H1 (cell line): ENCODE results near the gene RALA. TPM values are rescaled to one million over a fixed set of nuclear protein-coding genes. Genes with fewer than 3 reads are reported as not detected.

Experiments used
- CTCF ChIA-PET: fragments of 300-600 bp; sonication (Branson Sonifier 250); formaldehyde crosslinking; loops from one replicate; lab custom pipeline; 2021; ENCODE audit not compliant: partially characterized antibody; lab: Charles Lee
- POLR2A ChIA-PET: fragments of 300-600 bp; sonication (Branson Sonifier 250); formaldehyde crosslinking; loops from one replicate; lab custom pipeline; 2021; ENCODE audit warnings: inconsistent platforms; ENCODE audit not compliant: partially characterized antibody; lab: Charles Lee
- DNase-seq, 2 experiments: peaks; one replicate each; pipeline versions ENCODE4 v3.0.0 to v3.0.0-alpha.2; 2010 to 2022; ENCODE audit warnings: low spot score in 2 of 2, low read depth in 1 of 2, mixed read lengths in 1 of 2
- FAIRE-seq: peaks from 2 replicates; lab custom pipeline; 2011; peaks lifted over from hg19 to GRCh38; lab: Jason Lieb, UNC
- H2AFZ ChIP-seq: 2 replicates; pipeline ENCODE4 v1.8.1; 2012; ENCODE audit warnings: low read length, inconsistent platforms
- H2AK5ac ChIP-seq: 2 replicates; pipeline ENCODE4 v1.6.1; 2013; ENCODE audit warnings: low read depth, low read length
- H2BK120ac ChIP-seq: replicated peaks from 2 replicates; pipeline ENCODE3; 2013; ENCODE audit warnings: low read depth, low read length, inconsistent platforms
- H2BK12ac ChIP-seq: 2 replicates; pipeline ENCODE4 v1.6.1; 2013; ENCODE audit warnings: low read depth, low read length
- H2BK15ac ChIP-seq: 2 replicates; pipeline ENCODE4 v1.6.1; 2013; ENCODE audit warnings: low read length
- H2BK20ac ChIP-seq: 2 replicates; pipeline ENCODE4 v1.6.1; 2013; ENCODE audit warnings: low read length
- H2BK5ac ChIP-seq: 2 replicates; pipeline ENCODE4 v1.6.1; 2013; ENCODE audit warnings: low read depth, low read length
- H3K14ac ChIP-seq: 2 replicates; pipeline ENCODE4 v1.6.1; 2013; ENCODE audit warnings: inconsistent platforms; ENCODE audit not compliant: insufficient read length
- H3K18ac ChIP-seq: 2 replicates; pipeline ENCODE4 v1.6.1; 2013; ENCODE audit warnings: low read length; ENCODE audit errors: extremely low read depth
- H3K23ac ChIP-seq: 2 replicates; pipeline ENCODE4 v1.6.1; 2013; ENCODE audit warnings: inconsistent platforms; ENCODE audit not compliant: insufficient read length
- H3K23me2 ChIP-seq: 2 replicates; pipeline ENCODE4 v1.6.1; 2013; ENCODE audit warnings: low read depth, low read length
- H3K27ac ChIP-seq: 2 replicates; pipeline ENCODE4 v1.6.1; 2011; ENCODE audit warnings: low read depth, low read length, inconsistent platforms
- H3K27me3 ChIP-seq, 4 experiments: replicated peaks in 1 of 4; 1 replicate in 1 of 4; 2 replicates in 3 of 4; pipeline versions ENCODE4 v1.6.1 to v1.8.1; 2011 to 2013; ENCODE audit warnings: low read length in 3 of 4, mild to moderate bottlenecking in 3 of 4, inconsistent platforms in 2 of 4, mixed read lengths in 2 of 4, moderate library complexity in 1 of 4; ENCODE audit not compliant: control insufficient read depth in 3 of 4, insufficient read depth in 3 of 4; ENCODE audit errors: extremely low read depth in 1 of 4
- H3K36me3 ChIP-seq, 4 experiments: 2 replicates each; pipeline versions ENCODE4 v1.6.1 to v1.8.1; 2011 to 2013; ENCODE audit warnings: mild to moderate bottlenecking in 4 of 4, low read length in 3 of 4, moderate library complexity in 2 of 4, control low read depth in 1 of 4, inconsistent platforms in 1 of 4; ENCODE audit not compliant: insufficient read depth in 4 of 4, control insufficient read depth in 2 of 4
- H3K4ac ChIP-seq: replicated peaks from 2 replicates; pipeline ENCODE3; 2013; ENCODE audit warnings: low read length, low read depth, mixed read lengths, inconsistent platforms; ENCODE audit not compliant: insufficient read length
- H3K4me1 ChIP-seq, 4 experiments: replicated peaks in 1 of 4; 1 replicate in 1 of 4; 2 replicates in 3 of 4; pipeline versions ENCODE4 v1.6.1 to v1.8.1; 2011 to 2013; ENCODE audit warnings: low read length in 3 of 4, inconsistent platforms in 2 of 4, mixed read lengths in 1 of 4; ENCODE audit not compliant: insufficient read depth in 4 of 4, control insufficient read depth in 3 of 4
- H3K4me2 ChIP-seq, 2 experiments: 2 replicates each; pipeline versions ENCODE4 v1.6.1 to v1.8.1; 2011 to 2013; ENCODE audit warnings: low read depth in 2 of 2, low read length in 2 of 2, control low read depth in 1 of 2, inconsistent platforms in 1 of 2, mild to moderate bottlenecking in 1 of 2; ENCODE audit not compliant: insufficient read depth in 1 of 2
- H3K4me3 ChIP-seq, 4 experiments: fragments of 200-600, 300-600 bp in 1 of 4; sonication (generic), shearing (Covaris generic), sonication (Bioruptor Twin) in 1 of 4; 2 replicates each; pipeline versions ENCODE4 v1.5.1 to v1.8.1; 2011 to 2016; ENCODE audit warnings: low read length in 4 of 4, low read depth in 3 of 4, control low read depth in 2 of 4, inconsistent platforms in 2 of 4, mild to moderate bottlenecking in 2 of 4, mixed read lengths in 1 of 4, moderate library complexity in 1 of 4; ENCODE audit not compliant: insufficient read depth in 2 of 4; ENCODE audit errors: extremely low read depth in 1 of 4
- H3K56ac ChIP-seq: replicated peaks from 2 replicates; pipeline ENCODE3; 2013; ENCODE audit warnings: low read depth, mild to moderate bottlenecking, mixed read lengths, low read length, inconsistent platforms; ENCODE audit not compliant: insufficient read length
- H3K79me1 ChIP-seq: 2 replicates; pipeline ENCODE4 v1.6.1; 2013; ENCODE audit warnings: low read depth, low read length, control low read depth
- H3K79me2 ChIP-seq, 2 experiments: 2 replicates each; pipeline versions ENCODE4 v1.6.1 to v1.8.1; 2012 to 2013; ENCODE audit warnings: low read length in 2 of 2, mild to moderate bottlenecking in 2 of 2, inconsistent platforms in 1 of 2; ENCODE audit not compliant: insufficient read depth in 2 of 2, control insufficient read depth in 1 of 2
- H3K9ac ChIP-seq, 4 experiments: replicated peaks in 1 of 4; 1 replicate in 1 of 4; 2 replicates in 3 of 4; pipeline versions ENCODE4 v1.6.1 to v1.8.1; 2011 to 2013; ENCODE audit warnings: low read depth in 3 of 4, low read length in 3 of 4, control low read depth in 2 of 4, mild to moderate bottlenecking in 2 of 4, moderate library complexity in 2 of 4, inconsistent platforms in 1 of 4; ENCODE audit errors: extremely low read depth in 1 of 4
- H3K9me3 ChIP-seq, 2 experiments: 2 replicates each; pipeline versions ENCODE4 v1.6.1 to v1.8.1; 2012 to 2013; ENCODE audit warnings: mild to moderate bottlenecking in 2 of 2, moderate library complexity in 2 of 2, control low read depth in 1 of 2, inconsistent platforms in 1 of 2, low read depth in 1 of 2, low read length in 1 of 2, mixed read lengths in 1 of 2; ENCODE audit not compliant: insufficient read depth in 2 of 2
- H4K20me1 ChIP-seq, 2 experiments: replicated peaks in 1 of 2; 2 replicates each; pipeline versions ENCODE3 to v1.8.1; 2011 to 2013; ENCODE audit warnings: inconsistent platforms in 2 of 2, low read length in 2 of 2, mild to moderate bottlenecking in 1 of 2; ENCODE audit not compliant: insufficient read depth in 2 of 2, control insufficient read depth in 1 of 2
- H4K5ac ChIP-seq: 2 replicates; pipeline ENCODE4 v1.6.1; 2013; ENCODE audit warnings: low read length, low read depth, mixed read lengths, inconsistent platforms; ENCODE audit not compliant: insufficient read length
- H4K8ac ChIP-seq: 2 replicates; pipeline ENCODE4 v1.8.0; 2013; ENCODE audit warnings: mild to moderate bottlenecking, moderate library complexity, low read length, inconsistent platforms; ENCODE audit not compliant: insufficient read depth; ENCODE audit errors: extremely low read depth
- H4K91ac ChIP-seq: replicated peaks from 2 replicates; pipeline ENCODE3; 2013; ENCODE audit warnings: low read length, mixed read lengths, inconsistent platforms; ENCODE audit not compliant: insufficient read length
- BACH1 ChIP-seq: IDR thresholded peaks from 2 replicates; pipeline ENCODE4 v1.6.1; 2012; ENCODE audit warnings: low read length, improper control_type of control experiment
- CHD1 ChIP-seq: IDR thresholded peaks from 2 replicates; pipeline ENCODE4 v1.6.1; 2012; ENCODE audit warnings: low read depth, low read length, improper control_type of control experiment
- EGR1 ChIP-seq: IDR thresholded peaks from 2 replicates; pipeline ENCODE4 v1.6.1; 2011; ENCODE audit warnings: low read depth, low read length, borderline replicate concordance
- KDM5A ChIP-seq: fragments of 200-600 bp; IDR thresholded peaks from 2 replicates; pipeline ENCODE4 v1.7.1; 2012; ENCODE audit warnings: mild to moderate bottlenecking, low read length, inconsistent platforms, mixed read lengths
- MAFK ChIP-seq: IDR thresholded peaks from 2 replicates; pipeline ENCODE4 v1.6.1; 2012; ENCODE audit warnings: low read depth, mild to moderate bottlenecking, improper control_type of control experiment, low read length
- NRF1 ChIP-seq: IDR thresholded peaks from 2 replicates; pipeline ENCODE4 v1.6.1; 2011; ENCODE audit warnings: mild to moderate bottlenecking, low read depth, low read length, improper control_type of control experiment
- PHF8 ChIP-seq: fragments of 200-600 bp; sonication (generic); conservative IDR thresholded peaks from 2 replicates; pipeline ENCODE4 v1.7.1; 2012; ENCODE audit warnings: low read depth, mild to moderate bottlenecking, inconsistent platforms, low read length, moderate library complexity
- POU5F1 ChIP-seq: IDR thresholded peaks from 2 replicates; pipeline ENCODE4 v1.6.1; 2011; ENCODE audit warnings: low read depth, mild to moderate bottlenecking, low read length, moderate library complexity
- WGBS, 2 experiments: shearing (Covaris generic) in 1 of 2; methylation state at CpG; one replicate each; pipeline versions ENCODE4 v1.1.6 to v1.1.7; 2013 to 2015; ENCODE audit warnings: low lambda C conversion rate in 2 of 2, mixed read lengths in 2 of 2, inconsistent platforms in 1 of 2, low coverage in 1 of 2, missing lambda C conversion rate in 1 of 2; ENCODE audit not compliant: insufficient replicate concordance in 2 of 2, insufficient coverage in 1 of 2, insufficient read length in 1 of 2; ENCODE audit errors: extremely low coverage in 1 of 2, missing lambda C conversion rate in 1 of 2; 5-methylcytosine and 5-hydroxymethylcytosine counted together
- polyA plus RNA-seq, 7 experiments: library from polyadenylated mRNA; depleted of rRNA in 3 of 7; stranded (reverse) in 5 of 7; unstranded in 2 of 7; fragments of >200 nt in 5 of 7; fragments of 200-250 nt in 2 of 7; gene quantifications; 1 replicate in 5 of 7; 2 replicates in 1 of 7; 4 replicates in 1 of 7; pipeline versions ENCODE4 v1.2.1 to v1.2.3, GENCODE V29; 2011 to 2013; ENCODE audit warnings: missing spikeins in 2 of 7, mixed read lengths in 2 of 7
- total RNA-seq: library from RNA; stranded (reverse); fragmentation: NEBNext Ultra II Directional; extraction: Animal tissue kit (Norgen Biotek cat#: 25700); gene quantifications from 2 replicates; pipeline ENCODE4 v1.2.1, GENCODE V29; 2021

Gene RALA
- total and polyA plus RNA-seq, 2 of the 8 experiments (the other 6 are each of a cell fraction or from before 2014, with no cell fraction given) = 24.1 to 72.8 TPM

DNA sequence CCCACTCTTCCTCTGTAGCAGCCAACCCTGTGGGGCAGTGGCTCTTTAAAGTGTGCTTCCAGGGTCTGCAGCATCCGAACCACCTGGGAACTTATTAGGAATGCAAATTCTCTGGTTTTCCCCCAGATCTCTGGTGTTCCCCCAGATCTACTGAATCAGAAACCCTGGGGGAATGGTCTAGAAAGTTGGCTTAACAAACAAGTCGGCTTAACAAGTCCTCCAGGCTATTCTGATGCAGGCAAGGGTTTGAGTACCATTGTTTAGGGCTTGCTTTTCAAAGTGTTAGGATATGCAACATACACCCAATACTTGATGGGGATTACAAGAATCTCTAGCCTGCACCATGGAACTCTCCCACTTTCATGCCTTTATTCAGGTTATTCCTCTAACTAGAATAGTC is 126.3 kb downstream of the RALA start:
- Histone ChIP-seq H3K9me3 (no peaks in the 10 kb centered on the region), H3K4me1 (peaks cover 0 to 4% (median 1%) of the 10 kb centered on the region in 4 experiments; a peak in 3 of 7 replicates), H4K8ac (no peak overlapping the region), H2BK20ac (no peak overlapping the region), H3K79me1 (no peaks in the 10 kb centered on the region; the same call in 1 of the 2 replicates), H2BK120ac (no peak overlapping the region), H2AFZ (no peak overlapping the region), H3K4ac (no peak overlapping the region), H3K56ac (no peak overlapping the region), H3K27ac (no peak overlapping the region), H3K79me2 (peaks cover 0 to 10% of the 10 kb centered on the region in 2 experiments; a peak in 1 of 4 replicates), H3K4me3 (no peak overlapping the region), H3K18ac (no peak overlapping the region), H4K20me1 (no peaks in the 10 kb centered on the region), H3K4me2 (no peak overlapping the region; a peak in 1 of 4 replicates), H4K5ac (no peak overlapping the region), H3K36me3 (peaks cover 0 to 4% (median 0%) of the 10 kb centered on the region in 4 experiments; a peak in 1 of 8 replicates), H4K91ac (no peak overlapping the region), H2BK12ac (no peak overlapping the region), H3K23me2 (no peaks in the 10 kb centered on the region), H2AK5ac (no peak overlapping the region), H2BK15ac (no peak overlapping the region), H3K27me3 (no peaks in the 10 kb centered on the region), H3K14ac (no peak overlapping the region), H3K9ac (no peak overlapping the region), H2BK5ac (no peak overlapping the region), H3K23ac (no peak overlapping the region)
- CTCF ChIA-PET = interaction anchor here (0.5 to 15.2 kb wide), 5 partner anchors 10 to 242 kb away, joined by 3 to 406 read pairs (median 4); no protein-coding TSS in a partner anchor
- DNase-seq = no peak
- POLR2A ChIA-PET = no interaction called here
- WGBS, 2 experiments = 76% methylated on average over 2 of the region's 2 CpGs; no CpG with 5 or more reads in 1 of the 2 experiments
- FAIRE-seq = no peak
- TF ChIP-seq BACH1 (no peak), PHF8 (no peak), KDM5A (no peak), NRF1 (no peak), CHD1 (no peak), EGR1 (no peak), POU5F1 (no peak), MAFK (no peak)
